Parathyroid adenoma (tissue), 2 donors: Measurements from ENCODE around the gene TMBIM4.
"Not testable (repeated sequence)": the region's sequence is repeated elsewhere in the genome, so short reads cannot be mapped to it uniquely, and the experiment has no call there.

Experiments used
- H2AFZ ChIP-seq: fragments of 300-600 bp; sonication (generic); one replicate; pipeline ENCODE4 v1.7.0; 2017; ENCODE audit warnings: antibody characterized with exemption, mild to moderate bottlenecking
- H3K27ac ChIP-seq: fragments of 300-600 bp; sonication (generic); one replicate; pipeline ENCODE4 v1.7.0; 2017
- H3K27me3 ChIP-seq: fragments of 300-600 bp; sonication (generic); one replicate; pipeline ENCODE4 v1.7.0; 2017; ENCODE audit warnings: low read length; ENCODE audit not compliant: control insufficient read depth, insufficient read depth
- H3K36me3 ChIP-seq: fragments of 300-600 bp; sonication (generic); one replicate; pipeline ENCODE4 v1.7.0; 2017; ENCODE audit warnings: low read length; ENCODE audit not compliant: control insufficient read depth, insufficient read depth
- H3K4me1 ChIP-seq: fragments of 300-600 bp; sonication (generic); one replicate; pipeline ENCODE4 v1.7.0; 2017; ENCODE audit warnings: control low read depth
- H3K4me2 ChIP-seq: fragments of 300-600 bp; sonication (generic); one replicate; pipeline ENCODE4 v1.7.0; 2017; ENCODE audit warnings: low read length
- H3K4me3 ChIP-seq: fragments of 300-600 bp; sonication (generic); one replicate; pipeline ENCODE4 v1.7.0; 2017; ENCODE audit warnings: low read depth, low read length
- H3K79me2 ChIP-seq: fragments of 300-600 bp; sonication (generic); one replicate; pipeline ENCODE4 v1.7.0; 2017; ENCODE audit warnings: control low read depth
- H3K9ac ChIP-seq: fragments of 300-600 bp; sonication (generic); one replicate; pipeline ENCODE4 v1.7.0; 2017; ENCODE audit warnings: mild to moderate bottlenecking
- H3K9me3 ChIP-seq: fragments of 300-600 bp; sonication (generic); one replicate; pipeline ENCODE4 v1.7.0; 2017; ENCODE audit warnings: low read length; ENCODE audit not compliant: control insufficient read depth
- TF ChIP-seq, protein P1 (sequence below): fragments of 300-600 bp; sonication (generic); IDR thresholded peaks from one replicate; pipeline ENCODE4 v1.7.0; 2017; ENCODE audit warnings: antibody characterized with exemption, mild to moderate bottlenecking
- donor health status: primary hyperparathyroidism.

The TMBIM4 gene

GRCh38 chr12:66187821-66188220, 18.0 kb upstream of the TMBIM4 start:
- H2AFZ ChIP-seq, result no peak overlapping the region
- H3K4me1 ChIP-seq, result no peaks in the 10 kb centered on the region
- H3K4me3 ChIP-seq, result no peak overlapping the region
- H3K4me2 ChIP-seq, result no peak overlapping the region
- no peaks in the 10 kb centered on the region for H3K36me3 ChIP-seq
- no peak overlapping the region for H3K27ac ChIP-seq
- no peak overlapping the region for H3K9ac ChIP-seq
- no peaks in the 10 kb centered on the region for H3K9me3 ChIP-seq
- no peaks in the 10 kb centered on the region for H3K27me3 ChIP-seq
- TF ChIP-seq, protein P1, sequence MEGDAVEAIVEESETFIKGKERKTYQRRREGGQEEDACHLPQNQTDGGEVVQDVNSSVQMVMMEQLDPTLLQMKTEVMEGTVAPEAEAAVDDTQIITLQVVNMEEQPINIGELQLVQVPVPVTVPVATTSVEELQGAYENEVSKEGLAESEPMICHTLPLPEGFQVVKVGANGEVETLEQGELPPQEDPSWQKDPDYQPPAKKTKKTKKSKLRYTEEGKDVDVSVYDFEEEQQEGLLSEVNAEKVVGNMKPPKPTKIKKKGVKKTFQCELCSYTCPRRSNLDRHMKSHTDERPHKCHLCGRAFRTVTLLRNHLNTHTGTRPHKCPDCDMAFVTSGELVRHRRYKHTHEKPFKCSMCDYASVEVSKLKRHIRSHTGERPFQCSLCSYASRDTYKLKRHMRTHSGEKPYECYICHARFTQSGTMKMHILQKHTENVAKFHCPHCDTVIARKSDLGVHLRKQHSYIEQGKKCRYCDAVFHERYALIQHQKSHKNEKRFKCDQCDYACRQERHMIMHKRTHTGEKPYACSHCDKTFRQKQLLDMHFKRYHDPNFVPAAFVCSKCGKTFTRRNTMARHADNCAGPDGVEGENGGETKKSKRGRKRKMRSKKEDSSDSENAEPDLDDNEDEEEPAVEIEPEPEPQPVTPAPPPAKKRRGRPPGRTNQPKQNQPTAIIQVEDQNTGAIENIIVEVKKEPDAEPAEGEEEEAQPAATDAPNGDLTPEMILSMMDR, result no peak
- no peaks in the 10 kb centered on the region for H3K79me2 ChIP-seq

GRCh38 chr12:66187036-66187435, 17.2 kb upstream of the TMBIM4 start:
- no peaks in the 10 kb centered on the region for H3K4me1 ChIP-seq
- H3K79me2 ChIP-seq, result no peaks in the 10 kb centered on the region
- no peaks in the 10 kb centered on the region for H3K27me3 ChIP-seq
- TF ChIP-seq, protein P1, result no peak
- H3K9ac ChIP-seq, result no peak overlapping the region
- no peak overlapping the region for H3K4me2 ChIP-seq
- no peak overlapping the region for H2AFZ ChIP-seq
- H3K27ac ChIP-seq, result no peak overlapping the region
- no peak overlapping the region for H3K4me3 ChIP-seq
- no peaks in the 10 kb centered on the region for H3K9me3 ChIP-seq
- no peaks in the 10 kb centered on the region for H3K36me3 ChIP-seq

DNA sequence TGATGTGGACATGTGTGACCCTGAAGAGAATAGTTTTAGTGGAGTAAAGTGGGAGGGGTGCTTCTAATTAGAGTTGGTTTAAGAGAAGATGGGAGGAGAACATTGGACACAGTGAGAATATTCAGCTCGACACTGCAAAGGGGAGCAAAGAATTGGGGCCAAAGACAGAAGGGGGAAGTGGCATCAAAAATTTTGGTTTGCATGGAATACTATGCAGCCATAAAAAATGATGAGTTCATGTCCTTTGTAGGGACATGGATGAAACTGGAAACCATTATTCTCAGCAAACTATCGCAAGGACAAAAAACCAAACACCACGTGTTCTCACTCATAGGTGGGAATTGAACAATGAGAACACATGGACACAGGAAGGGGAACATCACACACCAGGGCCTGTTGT, 15.0 kb upstream of the TMBIM4 start:
- H3K9me3 ChIP-seq, H2AFZ ChIP-seq, H3K36me3 ChIP-seq, H3K27me3 ChIP-seq, H3K4me2 ChIP-seq, H3K4me1 ChIP-seq, H3K4me3 ChIP-seq, H3K79me2 ChIP-seq, H3K9ac ChIP-seq, H3K27ac ChIP-seq: not testable (repeated sequence)

DNA sequence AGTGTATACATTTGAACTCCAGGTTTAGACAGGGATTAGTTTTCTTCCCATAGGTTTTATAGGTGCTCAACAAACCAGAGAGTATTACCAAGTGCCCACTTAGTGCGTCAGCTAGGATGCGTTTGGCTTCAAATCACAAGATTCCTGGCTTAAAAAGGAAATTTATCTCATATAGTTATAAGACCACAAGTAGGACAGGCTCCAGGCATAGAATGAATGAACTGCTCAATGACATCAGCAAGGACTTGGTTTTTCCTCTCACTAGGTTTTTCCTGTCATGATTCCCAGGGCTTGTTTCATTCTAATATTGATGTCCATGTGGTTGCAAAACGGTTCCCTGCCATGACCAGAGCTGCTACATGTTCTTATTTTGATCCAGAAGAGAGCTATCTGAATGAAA, 13.2 kb upstream of the TMBIM4 start:
- no peaks in the 10 kb centered on the region for H3K4me1 ChIP-seq
- no peak overlapping the region for H2AFZ ChIP-seq
- no peak overlapping the region for H3K4me2 ChIP-seq
- no peaks in the 10 kb centered on the region for H3K9me3 ChIP-seq
- no peaks in the 10 kb centered on the region for H3K79me2 ChIP-seq
- H3K27ac ChIP-seq, result no peak overlapping the region
- H3K36me3 ChIP-seq, result no peaks in the 10 kb centered on the region
- H3K4me3 ChIP-seq, result no peak overlapping the region
- H3K27me3 ChIP-seq, result no peaks in the 10 kb centered on the region
- TF ChIP-seq, protein P1, result no peak
- H3K9ac ChIP-seq, result no peak overlapping the region

GRCh38 chr12:66176105-66176900, 6.5 kb upstream of the TMBIM4 start:
- no peak overlapping the region for H3K27ac ChIP-seq
- H3K36me3 ChIP-seq, result no peaks in the 10 kb centered on the region
- H3K79me2 ChIP-seq, result no peaks in the 10 kb centered on the region
- no peak overlapping the region for H3K9ac ChIP-seq
- H3K4me2 ChIP-seq, result no peak overlapping the region
- no peak overlapping the region for H2AFZ ChIP-seq
- no peaks in the 10 kb centered on the region for H3K9me3 ChIP-seq
- H3K4me1 ChIP-seq, result no peaks in the 10 kb centered on the region
- TF ChIP-seq, protein P1, result no peak
- H3K4me3 ChIP-seq, result no peak overlapping the region
- H3K27me3 ChIP-seq, result no peaks in the 10 kb centered on the region

GRCh38 chr12:66174391-66175325, 4.9 kb upstream of the TMBIM4 start:
- not testable (repeated sequence) for H2AFZ ChIP-seq, H3K4me2 ChIP-seq

More at GRCh38 chr12:66174391-66175325, 4.9 kb upstream of the TMBIM4 start:
- not testable (repeated sequence) for H3K4me1 ChIP-seq, H3K9me3 ChIP-seq, H3K36me3 ChIP-seq, H3K9ac ChIP-seq, H3K79me2 ChIP-seq, H3K27me3 ChIP-seq, H3K27ac ChIP-seq, H3K4me3 ChIP-seq
